Gastrocnemius medialis (tissue), 4 donors: Measurements from ENCODE around the gene DQX1.

Experiments used
- POLR2A ChIP-seq, 2 donors: fragments of 450-650 bp; IDR thresholded peaks; one replicate each; pipeline ENCODE4 v1.6.1; 2017; ENCODE audit warnings: antibody characterized with exemption in 2 of 2, mild to moderate bottlenecking in 2 of 2, moderate library complexity in 2 of 2
- TF ChIP-seq, protein P1 (sequence below), 5 experiments: fragments of 450-650 bp in 3 of 5; fragments of 200-600 bp in 2 of 5; sonication (generic) in 2 of 5; IDR thresholded peaks in 4 of 5; conservative IDR thresholded peaks in 1 of 5; 1 replicate in 4 of 5; 2 replicates in 1 of 5; pipeline ENCODE4 v1.5.1; 2016 to 2019; ENCODE audit warnings: antibody characterized with exemption in 5 of 5, mild to moderate bottlenecking in 3 of 5, moderate library complexity in 3 of 5

DNA sequence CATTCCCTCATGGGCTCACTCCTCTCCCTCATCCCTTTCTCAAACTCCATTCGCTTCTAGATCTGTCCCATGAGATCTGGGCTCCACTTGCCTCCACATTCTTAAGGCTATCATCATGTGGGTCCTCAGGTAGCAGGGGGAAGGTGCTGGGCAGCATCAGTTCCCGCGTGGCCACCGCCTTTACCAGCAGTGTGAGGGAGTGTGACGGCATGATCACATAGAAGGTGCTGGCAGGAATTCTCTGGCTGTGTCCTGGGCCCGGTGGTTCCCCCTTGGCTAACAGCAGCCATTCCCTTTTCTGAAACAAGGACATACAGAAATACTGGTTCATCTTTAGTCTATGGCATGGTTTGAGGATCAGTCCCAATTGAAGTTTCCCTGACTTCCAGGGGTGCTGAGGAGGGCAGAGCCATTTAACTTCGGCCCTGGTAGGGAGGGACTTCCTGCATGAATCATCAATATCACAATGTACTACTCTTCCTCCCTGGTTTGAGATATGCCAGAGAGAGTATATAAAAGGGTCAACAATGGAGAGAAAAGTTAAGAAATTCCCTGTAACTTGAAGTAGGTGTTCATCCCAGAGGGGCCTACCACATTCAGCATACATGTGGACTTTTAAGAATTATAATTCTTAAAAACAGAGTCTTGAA is 36.2 kb upstream of the DQX1 start:
- no peak for TF ChIP-seq POLR2A (IDR thresholded peaks at IDR 0.05)
- TF ChIP-seq, protein P1, sequence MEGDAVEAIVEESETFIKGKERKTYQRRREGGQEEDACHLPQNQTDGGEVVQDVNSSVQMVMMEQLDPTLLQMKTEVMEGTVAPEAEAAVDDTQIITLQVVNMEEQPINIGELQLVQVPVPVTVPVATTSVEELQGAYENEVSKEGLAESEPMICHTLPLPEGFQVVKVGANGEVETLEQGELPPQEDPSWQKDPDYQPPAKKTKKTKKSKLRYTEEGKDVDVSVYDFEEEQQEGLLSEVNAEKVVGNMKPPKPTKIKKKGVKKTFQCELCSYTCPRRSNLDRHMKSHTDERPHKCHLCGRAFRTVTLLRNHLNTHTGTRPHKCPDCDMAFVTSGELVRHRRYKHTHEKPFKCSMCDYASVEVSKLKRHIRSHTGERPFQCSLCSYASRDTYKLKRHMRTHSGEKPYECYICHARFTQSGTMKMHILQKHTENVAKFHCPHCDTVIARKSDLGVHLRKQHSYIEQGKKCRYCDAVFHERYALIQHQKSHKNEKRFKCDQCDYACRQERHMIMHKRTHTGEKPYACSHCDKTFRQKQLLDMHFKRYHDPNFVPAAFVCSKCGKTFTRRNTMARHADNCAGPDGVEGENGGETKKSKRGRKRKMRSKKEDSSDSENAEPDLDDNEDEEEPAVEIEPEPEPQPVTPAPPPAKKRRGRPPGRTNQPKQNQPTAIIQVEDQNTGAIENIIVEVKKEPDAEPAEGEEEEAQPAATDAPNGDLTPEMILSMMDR (IDR thresholded peaks at IDR 0.05 in 4 of 5, conservative IDR thresholded peaks at IDR 0.05 in 1 of 5) = no peak
